ENCODE data around the gene RNFT2.

DNA sequence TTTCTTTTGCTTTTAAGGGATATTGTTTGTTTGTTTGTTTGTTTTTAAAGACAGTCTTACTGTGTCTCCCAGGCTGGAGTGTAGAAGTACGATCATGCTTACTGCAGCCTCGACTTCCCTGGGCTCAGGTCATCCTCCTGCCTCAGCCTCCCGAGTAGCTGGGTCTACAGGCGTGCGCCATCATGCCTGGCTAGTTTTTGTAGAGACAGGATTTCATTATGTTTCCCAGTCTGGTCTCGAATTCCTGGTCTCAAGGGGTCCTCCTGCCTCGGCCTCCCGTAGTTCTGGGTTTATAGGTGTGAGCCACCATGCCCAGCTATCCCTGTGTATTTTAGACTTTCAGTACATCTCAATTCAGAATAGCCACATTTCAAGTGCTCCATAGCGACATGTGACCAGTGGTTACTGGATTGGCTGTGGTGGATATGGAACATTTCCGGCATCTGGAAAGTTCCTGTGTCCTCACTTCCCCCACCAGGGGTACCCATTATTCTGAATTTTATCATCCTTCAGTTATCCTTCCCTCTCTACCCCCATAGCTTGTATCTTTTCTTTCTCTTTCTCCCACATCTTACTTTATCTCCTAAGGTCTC, 82.0 kb downstream of the RNFT2 start:
- TF ChIP-seq POLR2A (IDR thresholded peaks at IDR 0.05; ENCODE audit: low read length) (no peak), GATA1 (IDR thresholded peaks at IDR 0.05; ENCODE audit: low read depth, low read length) (no peak)

Measured in erythroblast (primary cell).